ENCODE results near the gene RERE. TPM values are rescaled to one million over a fixed set of nuclear protein-coding genes. Genes with fewer than 3 reads are reported as not detected.

The RERE gene
- total RNA-seq, 1 experiment from 2014 or later = 217 TPM

GRCh38 chr1:8844501-8845006, 27.1 kb upstream of the RERE start:
- Histone ChIP-seq H3K4me3 (ENCODE audit: low read depth in 2 of 2, low read length in 2 of 2) (no peak overlapping the region), H3K27ac (ENCODE audit: low read length) (peak overlapping the region; percentile 58; the same call in 1 of the 2 replicates), H3K36me3 (ENCODE audit: control insufficient read depth, insufficient read depth, low read length) (no peaks in the 10 kb centered on the region), H3K9me3 (ENCODE audit: control insufficient read depth, insufficient read depth, low read depth, low read length) (no peaks in the 10 kb centered on the region), H3K4me1 (ENCODE audit: control insufficient read depth, insufficient read depth, low read length) (peaks cover 30% of the 10 kb centered on the region), H3K27me3 (ENCODE audit: control insufficient read depth, insufficient read depth, low read length) (no peaks in the 10 kb centered on the region)
- ATAC-seq = no peak
- intact Hi-C loops (cut with micrococcal nuclease; ENCODE audit: unreplicated experiment) = loop anchor here (10.0 kb wide), 1 partner anchor 130 kb away; no protein-coding TSS in a partner anchor
- no peak for DNase-seq (ENCODE audit: low read depth, low spot score)
- in situ Hi-C loops (cut with HindIII; ENCODE audit: low pct_unique_long_range_greater_than_20kb, low sequenced_read_pairs) = no loop called here
- no TSS peak for BruUV-seq (replicated peaks)
- TF ChIP-seq CTCF (IDR thresholded peaks at IDR 0.05) (no peak), SIN3A (IDR thresholded peaks at IDR 0.05; ENCODE audit: borderline replicate concordance, insufficient read depth, low read depth, low read length) (no peak), TCF7L2 (IDR thresholded peaks at IDR 0.05; ENCODE audit: low read depth, low read length) (no peak), POLR2AphosphoS5 (IDR thresholded peaks at IDR 0.05; ENCODE audit: low read depth, low read length) (no peak)
- TF ChIP-seq, protein P1, sequence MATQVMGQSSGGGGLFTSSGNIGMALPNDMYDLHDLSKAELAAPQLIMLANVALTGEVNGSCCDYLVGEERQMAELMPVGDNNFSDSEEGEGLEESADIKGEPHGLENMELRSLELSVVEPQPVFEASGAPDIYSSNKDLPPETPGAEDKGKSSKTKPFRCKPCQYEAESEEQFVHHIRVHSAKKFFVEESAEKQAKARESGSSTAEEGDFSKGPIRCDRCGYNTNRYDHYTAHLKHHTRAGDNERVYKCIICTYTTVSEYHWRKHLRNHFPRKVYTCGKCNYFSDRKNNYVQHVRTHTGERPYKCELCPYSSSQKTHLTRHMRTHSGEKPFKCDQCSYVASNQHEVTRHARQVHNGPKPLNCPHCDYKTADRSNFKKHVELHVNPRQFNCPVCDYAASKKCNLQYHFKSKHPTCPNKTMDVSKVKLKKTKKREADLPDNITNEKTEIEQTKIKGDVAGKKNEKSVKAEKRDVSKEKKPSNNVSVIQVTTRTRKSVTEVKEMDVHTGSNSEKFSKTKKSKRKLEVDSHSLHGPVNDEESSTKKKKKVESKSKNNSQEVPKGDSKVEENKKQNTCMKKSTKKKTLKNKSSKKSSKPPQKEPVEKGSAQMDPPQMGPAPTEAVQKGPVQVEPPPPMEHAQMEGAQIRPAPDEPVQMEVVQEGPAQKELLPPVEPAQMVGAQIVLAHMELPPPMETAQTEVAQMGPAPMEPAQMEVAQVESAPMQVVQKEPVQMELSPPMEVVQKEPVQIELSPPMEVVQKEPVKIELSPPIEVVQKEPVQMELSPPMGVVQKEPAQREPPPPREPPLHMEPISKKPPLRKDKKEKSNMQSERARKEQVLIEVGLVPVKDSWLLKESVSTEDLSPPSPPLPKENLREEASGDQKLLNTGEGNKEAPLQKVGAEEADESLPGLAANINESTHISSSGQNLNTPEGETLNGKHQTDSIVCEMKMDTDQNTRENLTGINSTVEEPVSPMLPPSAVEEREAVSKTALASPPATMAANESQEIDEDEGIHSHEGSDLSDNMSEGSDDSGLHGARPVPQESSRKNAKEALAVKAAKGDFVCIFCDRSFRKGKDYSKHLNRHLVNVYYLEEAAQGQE (IDR thresholded peaks at IDR 0.05; ENCODE audit: insufficient read depth in 1 of 2, low read depth in 2 of 2, low read length in 1 of 2) = no peak
- ChIA-PET POLR2A (no interaction called here), CTCF (no interaction called here)

GRCh38 chr1:8841395-8841794, 24.0 kb upstream of the RERE start:
- Histone ChIP-seq H3K27ac (ENCODE audit: low read length) (no peak overlapping the region), H3K4me3 (ENCODE audit: low read depth in 2 of 2, low read length in 2 of 2) (no peak overlapping the region), H3K9me3 (ENCODE audit: control insufficient read depth, insufficient read depth, low read depth, low read length) (no peaks in the 10 kb centered on the region), H3K4me1 (ENCODE audit: control insufficient read depth, insufficient read depth, low read length) (peaks cover 14% of the 10 kb centered on the region), H3K27me3 (ENCODE audit: control insufficient read depth, insufficient read depth, low read length) (no peaks in the 10 kb centered on the region), H3K36me3 (ENCODE audit: control insufficient read depth, insufficient read depth, low read length) (no peaks in the 10 kb centered on the region)
- intact Hi-C loops (cut with micrococcal nuclease; ENCODE audit: unreplicated experiment) = loop anchor here (10.0 kb wide), 1 partner anchor 127 kb away; no protein-coding TSS in a partner anchor
- no peak for ATAC-seq
- CTCF ChIA-PET = no interaction called here
- no TSS peak for BruUV-seq (replicated peaks)
- TF ChIP-seq POLR2AphosphoS5 (IDR thresholded peaks at IDR 0.05; ENCODE audit: low read depth, low read length) (no peak), SIN3A (IDR thresholded peaks at IDR 0.05; ENCODE audit: borderline replicate concordance, insufficient read depth, low read depth, low read length) (no peak), CTCF (IDR thresholded peaks at IDR 0.05) (no peak), TCF7L2 (IDR thresholded peaks at IDR 0.05; ENCODE audit: low read depth, low read length) (no peak)
- TF ChIP-seq, protein P1 (IDR thresholded peaks at IDR 0.05; ENCODE audit: insufficient read depth in 1 of 2, low read depth in 2 of 2, low read length in 1 of 2) = no peak
- no peak for DNase-seq (ENCODE audit: low read depth, low spot score)
- in situ Hi-C loops (cut with HindIII; ENCODE audit: low pct_unique_long_range_greater_than_20kb, low sequenced_read_pairs) = no loop called here
- POLR2A ChIA-PET = no interaction called here

Data from Panc1 (cell line).